Calu3 (cell line): ENCODE results near the gene NFATC3. TPM values are rescaled to one million over a fixed set of nuclear protein-coding genes. Genes with fewer than 3 reads are reported as not detected.

Experiments used
- BruUV-seq: library from RNA; stranded (reverse); fragments of 400-500 nt; replicated peaks from 2 replicates; lab custom pipeline; 2021; lab: Mats Ljungman, UMichigan
- CTCF ChIA-PET: fragments of 300-600 bp; sonication (Branson Sonifier 250); formaldehyde crosslinking; loops from one replicate; lab custom pipeline; 2022; ENCODE audit warnings: antibody characterized with exemption; lab: Charles Lee
- DNase-seq: peaks from one replicate; pipeline ENCODE4 v3.0.0; 2022
- H3K27ac Mint-ChIP-seq: one replicate; pipeline ENCODE4 v1.8.0; 2022; ENCODE audit warnings: mixed read lengths; ENCODE audit not compliant: unreplicated experiment
- H3K27me3 Mint-ChIP-seq: one replicate; pipeline ENCODE4 v1.8.0; 2022; ENCODE audit warnings: mixed read lengths; ENCODE audit not compliant: unreplicated experiment
- H3K36me3 Mint-ChIP-seq: one replicate; pipeline ENCODE4 v1.8.0; 2022; ENCODE audit warnings: mild to moderate bottlenecking, moderate library complexity, mixed read lengths; ENCODE audit not compliant: insufficient read depth, unreplicated experiment
- H3K4me1 Mint-ChIP-seq: one replicate; pipeline ENCODE4 v1.8.0; 2022; ENCODE audit warnings: mild to moderate bottlenecking, low read depth, mixed read lengths; ENCODE audit not compliant: unreplicated experiment
- H3K4me3 Mint-ChIP-seq: one replicate; pipeline ENCODE4 v1.8.0; 2022; ENCODE audit warnings: mild to moderate bottlenecking, low read depth, moderate library complexity, mixed read lengths; ENCODE audit not compliant: unreplicated experiment
- H3K9me3 Mint-ChIP-seq: one replicate; pipeline ENCODE4 v1.8.0; 2022; ENCODE audit warnings: low read depth, mixed read lengths; ENCODE audit not compliant: unreplicated experiment
- intact Hi-C: fragments of 100-400 bp; cut with micrococcal nuclease; formaldehyde crosslinking; loops from one replicate; pipeline ENCODE4 v1.10.0; 2022; ENCODE audit not compliant: unreplicated experiment
- total RNA-seq: library from RNA; stranded (reverse); gene quantifications from 2 replicates; pipeline ENCODE4 v1.2.3, GENCODE V29; 2022
- TF ChIP-seq, protein P1 (sequence below): fragments of 200-600 bp; IDR thresholded peaks from one replicate; pipeline ENCODE4 v1.8.0; 2022; ENCODE audit warnings: antibody characterized with exemption; ENCODE audit not compliant: unreplicated experiment

NFATC3 gene
- total RNA-seq, 1 experiment from 2014 or later: 39.3 TPM

DNA sequence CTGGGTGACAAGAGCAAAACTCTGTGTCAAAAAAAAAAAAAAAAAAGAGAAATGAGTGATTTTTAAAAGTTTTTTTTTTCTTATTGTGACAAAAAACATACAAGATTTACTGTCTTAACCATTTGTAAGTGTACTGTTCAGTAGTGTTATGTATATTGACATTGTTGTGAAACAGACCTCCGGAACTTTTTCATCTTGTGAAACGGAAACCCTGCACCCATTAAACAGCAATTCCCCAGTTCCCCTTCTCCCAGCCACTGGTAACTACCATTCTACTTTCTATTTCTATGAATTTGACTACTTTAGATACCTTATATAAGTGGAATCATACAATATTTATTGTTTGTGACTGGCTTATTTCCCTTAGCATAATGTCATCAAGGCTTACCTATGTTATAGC is 43.4 kb upstream of the NFATC3 start:
- TF ChIP-seq, protein P1, sequence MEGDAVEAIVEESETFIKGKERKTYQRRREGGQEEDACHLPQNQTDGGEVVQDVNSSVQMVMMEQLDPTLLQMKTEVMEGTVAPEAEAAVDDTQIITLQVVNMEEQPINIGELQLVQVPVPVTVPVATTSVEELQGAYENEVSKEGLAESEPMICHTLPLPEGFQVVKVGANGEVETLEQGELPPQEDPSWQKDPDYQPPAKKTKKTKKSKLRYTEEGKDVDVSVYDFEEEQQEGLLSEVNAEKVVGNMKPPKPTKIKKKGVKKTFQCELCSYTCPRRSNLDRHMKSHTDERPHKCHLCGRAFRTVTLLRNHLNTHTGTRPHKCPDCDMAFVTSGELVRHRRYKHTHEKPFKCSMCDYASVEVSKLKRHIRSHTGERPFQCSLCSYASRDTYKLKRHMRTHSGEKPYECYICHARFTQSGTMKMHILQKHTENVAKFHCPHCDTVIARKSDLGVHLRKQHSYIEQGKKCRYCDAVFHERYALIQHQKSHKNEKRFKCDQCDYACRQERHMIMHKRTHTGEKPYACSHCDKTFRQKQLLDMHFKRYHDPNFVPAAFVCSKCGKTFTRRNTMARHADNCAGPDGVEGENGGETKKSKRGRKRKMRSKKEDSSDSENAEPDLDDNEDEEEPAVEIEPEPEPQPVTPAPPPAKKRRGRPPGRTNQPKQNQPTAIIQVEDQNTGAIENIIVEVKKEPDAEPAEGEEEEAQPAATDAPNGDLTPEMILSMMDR: no peak
- H3K9me3 Mint-ChIP-seq: no peaks in the 10 kb centered on the region
- intact Hi-C loops: loop anchor here (5.0 kb wide), 1 partner anchor 229 kb away; no protein-coding TSS in a partner anchor
- H3K4me3 Mint-ChIP-seq: no peak overlapping the region
- CTCF ChIA-PET: no interaction called here
- no peaks in the 10 kb centered on the region for H3K4me1 Mint-ChIP-seq
- DNase-seq: no peak
- H3K27me3 Mint-ChIP-seq: no peaks in the 10 kb centered on the region
- BruUV-seq: no TSS peak
- peaks cover 11% of the 10 kb centered on the region for H3K36me3 Mint-ChIP-seq
- no peak overlapping the region for H3K27ac Mint-ChIP-seq

DNA sequence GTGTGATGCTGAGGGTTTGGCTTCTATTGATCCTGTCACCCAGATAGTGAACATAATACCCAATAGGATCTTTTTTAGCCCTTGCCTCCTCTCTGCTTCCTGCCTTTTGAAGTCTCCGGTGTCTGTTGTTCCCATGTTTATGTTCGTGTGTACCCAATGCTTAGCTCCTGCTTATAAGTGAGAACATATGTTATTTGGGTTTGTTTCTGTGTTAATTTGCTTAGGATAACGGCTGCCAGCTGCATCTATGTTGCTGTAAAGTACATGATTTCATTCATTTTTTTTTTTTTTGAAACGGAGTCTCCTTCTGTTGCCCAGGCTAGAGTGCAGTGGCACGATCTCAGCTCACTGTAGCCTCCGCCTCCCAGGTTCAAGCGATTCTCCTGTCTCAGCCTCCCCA is 39.1 kb upstream of the NFATC3 start:
- H3K9me3 Mint-ChIP-seq: no peaks in the 10 kb centered on the region
- H3K4me3 Mint-ChIP-seq: no peak overlapping the region
- peaks cover 14% of the 10 kb centered on the region for H3K36me3 Mint-ChIP-seq
- BruUV-seq: no TSS peak
- no peaks in the 10 kb centered on the region for H3K4me1 Mint-ChIP-seq
- intact Hi-C loops: no loop called here
- H3K27ac Mint-ChIP-seq: no peak overlapping the region
- H3K27me3 Mint-ChIP-seq: no peaks in the 10 kb centered on the region
- CTCF ChIA-PET: no interaction called here
- TF ChIP-seq, protein P1: no peak
- DNase-seq: no peak

DNA sequence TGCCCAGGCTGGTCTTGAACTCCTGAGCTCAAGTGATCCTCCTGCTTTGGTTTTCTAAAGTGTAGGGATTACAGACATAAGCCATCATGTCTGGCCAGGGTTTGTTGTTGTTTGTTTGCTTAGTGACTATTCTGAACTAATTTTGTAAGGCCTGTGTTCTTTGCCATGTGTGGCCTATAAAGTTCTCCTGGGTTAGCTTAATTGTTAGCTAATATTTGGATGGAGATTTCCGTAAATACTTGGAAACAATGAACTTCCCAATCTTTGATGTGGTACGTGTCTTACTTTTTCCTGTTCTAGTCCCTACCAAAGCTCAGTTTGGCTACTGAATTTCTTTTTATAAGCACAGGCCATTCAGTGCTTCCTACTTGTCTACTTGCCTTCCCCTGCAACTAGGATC is 37.2 kb upstream of the NFATC3 start:
- no peak for DNase-seq
- intact Hi-C loops: no loop called here
- H3K9me3 Mint-ChIP-seq: no peaks in the 10 kb centered on the region
- peaks cover 5% of the 10 kb centered on the region for H3K36me3 Mint-ChIP-seq
- no TSS peak for BruUV-seq
- no peak overlapping the region for H3K4me3 Mint-ChIP-seq
- no peaks in the 10 kb centered on the region for H3K27me3 Mint-ChIP-seq
- TF ChIP-seq, protein P1: no peak
- no peaks in the 10 kb centered on the region for H3K4me1 Mint-ChIP-seq
- CTCF ChIA-PET: interaction anchor here (0.6 kb wide), 1 partner anchor 19 kb away, joined by 5 read pairs; no protein-coding TSS in a partner anchor
- no peak overlapping the region for H3K27ac Mint-ChIP-seq

DNA sequence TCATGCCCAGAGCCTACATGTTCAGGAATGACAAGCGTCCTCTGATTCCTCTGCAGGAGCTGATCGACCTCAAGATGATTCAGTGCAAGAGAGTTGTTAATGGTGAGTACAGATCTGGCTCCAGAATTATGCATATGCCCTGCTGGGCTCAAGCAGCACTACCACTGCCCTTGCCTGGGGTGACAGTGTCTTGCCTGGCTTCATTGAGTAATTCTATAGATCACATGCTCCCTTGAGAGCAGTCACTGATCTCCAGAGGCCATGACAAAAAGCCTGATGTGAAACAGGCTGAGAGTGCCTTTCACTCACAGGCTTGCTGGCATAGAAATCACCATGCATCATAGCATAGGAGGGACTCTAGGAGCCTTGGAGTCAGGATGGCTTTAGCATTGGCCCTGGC is 35.7 kb upstream of the NFATC3 start:
- H3K4me3 Mint-ChIP-seq: no peak overlapping the region
- H3K4me1 Mint-ChIP-seq: no peaks in the 10 kb centered on the region
- H3K9me3 Mint-ChIP-seq: no peaks in the 10 kb centered on the region
- TF ChIP-seq, protein P1: no peak
- H3K27me3 Mint-ChIP-seq: no peaks in the 10 kb centered on the region
- no peak for DNase-seq
- no TSS peak for BruUV-seq
- no peak overlapping the region for H3K27ac Mint-ChIP-seq
- CTCF ChIA-PET: no interaction called here
- peaks cover 10% of the 10 kb centered on the region for H3K36me3 Mint-ChIP-seq
- intact Hi-C loops: no loop called here
